ENCODE data around the gene TKFC.
A peak's percentile ranks its signal among the peaks of the same experiment; 100 is the strongest.

TKFC gene

DNA sequence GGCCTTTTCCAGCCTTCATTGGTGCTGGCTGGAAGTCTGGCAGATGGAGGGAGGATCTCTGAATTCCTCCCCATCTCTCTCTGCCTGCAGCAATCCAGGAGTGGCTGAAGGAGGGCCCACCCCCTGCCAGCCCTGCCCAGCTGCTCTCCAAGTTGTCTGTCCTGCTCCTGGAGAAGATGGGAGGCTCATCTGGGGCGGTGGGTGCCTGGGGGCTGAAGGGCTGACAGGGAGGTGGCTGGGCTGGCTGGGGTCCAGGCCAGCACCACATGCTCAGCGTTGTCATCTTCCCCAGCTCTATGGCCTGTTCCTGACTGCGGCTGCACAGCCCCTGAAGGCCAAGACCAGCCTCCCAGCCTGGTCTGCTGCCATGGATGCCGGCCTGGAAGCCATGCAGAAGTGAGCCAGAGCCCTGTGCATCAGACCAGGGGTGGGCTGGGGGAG, 12.2 kb downstream of the TKFC start:
- DNase-seq (ENCODE audit: low spot score), result no peak

DNA sequence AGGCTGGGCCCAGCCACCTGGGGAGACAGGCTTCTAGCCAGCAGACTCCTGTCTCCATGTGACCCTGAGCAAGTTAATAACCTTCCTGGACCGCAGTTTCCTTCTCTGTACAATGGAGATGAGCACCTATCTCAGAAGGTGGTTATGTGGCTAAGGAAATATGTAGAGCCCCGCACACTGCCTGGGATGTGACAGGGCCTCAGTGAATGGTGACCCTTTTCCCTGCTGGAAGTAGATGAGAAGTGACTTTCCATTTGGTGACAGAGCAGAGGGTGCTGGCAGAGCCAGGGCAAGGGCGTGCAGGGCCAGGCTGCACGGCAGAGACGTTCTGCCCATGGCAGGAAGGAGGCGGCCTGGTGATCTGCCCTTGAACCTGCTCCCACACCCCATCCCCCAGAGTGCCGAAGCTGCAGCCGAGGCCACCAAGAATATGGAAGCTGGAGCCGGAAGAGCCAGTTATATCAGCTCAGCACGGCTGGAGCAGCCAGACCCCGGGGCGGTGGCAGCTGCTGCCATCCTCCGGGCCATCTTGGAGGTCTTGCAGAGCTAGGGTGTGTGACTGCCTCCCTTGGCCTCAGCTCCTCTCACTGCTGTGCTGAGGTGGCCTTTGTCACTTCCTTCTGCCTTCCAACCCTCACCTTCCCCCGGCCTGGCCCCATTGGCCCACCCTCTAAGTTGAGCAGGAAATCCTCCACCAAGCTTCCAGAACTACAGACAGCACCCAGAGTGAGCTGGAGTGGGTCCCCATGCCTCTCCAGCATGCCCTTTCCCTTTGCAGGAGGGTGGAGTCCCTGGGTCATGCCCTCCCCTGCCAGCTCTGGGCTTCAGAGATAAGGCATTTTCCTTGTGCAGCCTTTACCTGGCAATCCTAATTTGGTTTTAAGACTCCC, 13.2 kb downstream of the TKFC start:
- DNase-seq (ENCODE audit: low spot score), result no peak

DNA sequence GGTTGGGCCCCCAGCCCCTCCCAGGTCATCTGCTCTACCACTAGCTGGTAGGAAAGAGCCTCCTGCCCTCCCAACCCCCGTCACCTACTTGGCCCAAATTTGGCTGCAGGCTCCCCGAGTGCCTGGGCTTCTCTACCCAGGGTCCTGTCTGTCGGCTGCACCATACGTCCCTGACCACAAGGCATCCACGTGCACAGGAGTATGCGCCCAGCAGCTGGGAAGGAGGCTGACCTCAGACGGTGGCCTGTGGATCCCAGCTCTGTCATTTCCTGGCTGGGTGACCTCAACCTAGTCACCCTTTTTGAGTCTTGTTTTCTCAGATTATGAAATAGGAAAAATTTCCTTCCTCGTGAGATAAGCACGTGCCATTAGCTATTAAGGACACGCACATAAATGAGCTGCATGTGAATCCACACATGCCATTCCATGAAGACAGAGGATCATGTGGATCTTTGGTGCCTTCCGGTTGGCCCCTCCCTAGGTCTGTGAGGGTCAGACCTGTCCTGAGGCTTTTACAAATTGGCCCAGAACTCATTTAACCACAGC, 15.0 kb downstream of the TKFC start:
- no peak for DNase-seq (ENCODE audit: low spot score)

DNA sequence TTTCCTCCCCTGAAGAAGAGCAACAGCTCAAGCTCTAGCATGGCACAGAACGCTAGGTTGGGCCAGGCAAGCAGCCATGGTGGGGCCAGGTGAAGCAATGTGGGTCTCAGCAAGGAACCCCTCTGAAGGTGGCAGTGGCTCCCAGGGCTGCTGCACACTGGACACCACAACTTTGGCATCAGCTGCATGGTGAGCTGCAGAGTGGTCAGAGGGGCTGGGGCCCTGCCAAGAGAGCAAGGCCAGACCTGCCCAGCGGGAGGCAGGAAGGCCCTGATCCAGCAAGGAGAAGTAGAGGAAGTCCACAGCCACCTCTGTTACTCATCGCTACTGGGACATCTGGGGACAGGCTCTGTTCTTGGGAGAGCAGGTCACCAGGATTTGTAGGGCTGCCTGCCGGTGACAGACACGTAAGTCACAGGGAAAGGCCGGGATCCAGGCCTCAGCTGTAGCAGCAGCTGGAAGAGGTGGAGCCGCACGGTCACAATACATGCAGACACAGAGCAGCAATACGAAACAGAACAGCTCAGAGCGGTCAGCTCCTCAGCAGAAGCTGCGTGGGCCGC, 16.2 kb downstream of the TKFC start:
- no peak for DNase-seq (ENCODE audit: low spot score)

DNA sequence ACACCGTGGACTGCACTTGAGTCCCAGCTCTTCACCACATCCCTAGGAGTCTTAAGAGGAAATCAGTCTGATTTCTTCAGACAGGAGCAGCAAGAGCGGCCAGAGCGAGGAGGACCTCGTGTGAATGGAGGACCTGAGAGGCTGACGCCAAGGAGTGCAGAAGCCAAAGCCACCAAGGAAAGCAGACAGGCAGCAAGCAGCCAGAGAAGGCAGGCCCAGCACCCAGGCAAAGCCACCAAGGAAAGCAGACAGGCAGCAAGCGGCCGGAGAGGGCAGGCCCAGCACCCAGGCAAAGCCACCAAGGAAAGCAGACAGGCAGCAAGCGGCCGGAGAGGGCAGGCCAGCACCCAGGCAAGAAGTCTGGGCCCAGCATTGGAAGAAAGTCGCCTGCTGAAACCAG, 16.9 kb downstream of the TKFC start:
- no peak for DNase-seq (ENCODE audit: low spot score)

DNA sequence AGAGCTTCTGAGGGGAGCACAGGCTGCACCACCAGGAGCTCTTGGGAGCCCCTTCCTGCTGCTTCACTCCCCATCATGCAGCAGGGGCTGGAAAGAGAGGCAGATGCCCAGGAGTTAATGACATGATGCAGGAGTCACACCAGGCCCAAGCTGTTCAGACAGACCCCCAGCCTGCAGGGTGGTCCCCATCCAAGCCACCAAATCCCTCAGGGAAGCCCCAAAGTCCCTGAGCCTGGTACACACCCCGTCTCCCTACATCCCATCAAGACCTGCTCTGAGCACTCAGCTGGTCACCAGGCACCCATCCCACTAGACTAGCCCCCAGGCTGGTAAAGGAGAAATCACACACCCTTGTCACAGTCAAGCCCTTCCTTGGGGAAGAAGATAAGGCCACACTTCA, 17.3 kb downstream of the TKFC start:
- DNase-seq (ENCODE audit: low spot score), result no peak

DNA sequence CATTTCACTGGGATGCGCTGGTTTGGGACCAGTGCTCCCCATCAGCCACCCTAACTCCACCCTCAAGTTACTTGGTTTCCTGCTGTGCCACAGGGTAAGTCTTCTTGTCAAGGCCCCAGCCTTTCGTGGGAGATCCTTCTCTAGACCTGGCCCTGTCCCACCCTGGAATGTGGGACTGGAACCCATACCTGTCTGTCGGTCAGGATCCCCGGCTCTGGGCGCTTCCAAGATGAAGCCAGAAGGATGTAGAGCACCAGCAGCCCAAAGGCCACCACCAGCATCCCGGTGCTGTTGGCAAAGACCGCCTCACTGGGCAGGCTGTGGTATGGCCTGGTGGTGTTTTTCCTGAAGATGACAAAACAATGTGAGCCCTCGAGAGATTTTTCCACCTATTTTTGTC, 17.8 kb downstream of the TKFC start:
- no peak for DNase-seq (ENCODE audit: low spot score)

DNA sequence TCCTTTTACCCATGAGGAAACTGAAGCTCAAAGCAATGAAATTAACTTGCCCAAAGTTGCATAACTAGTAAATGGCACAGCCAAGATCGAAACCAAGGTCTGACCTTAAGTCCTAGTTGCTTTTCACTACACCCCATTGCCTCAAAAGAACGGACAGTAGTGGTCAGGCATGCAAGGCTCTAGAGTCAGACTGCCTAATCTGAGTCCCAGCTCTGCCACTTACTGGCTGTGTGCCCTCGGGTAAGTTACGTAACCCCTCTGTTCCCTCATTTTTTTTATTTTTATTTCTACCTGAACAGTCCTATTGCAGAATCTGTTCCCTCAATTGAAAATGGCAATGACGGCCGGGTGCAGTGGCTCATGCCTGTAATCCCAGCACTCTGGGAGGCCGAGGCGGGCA, 19.0 kb downstream of the TKFC start:
- no peak for DNase-seq (ENCODE audit: low spot score)

DNA sequence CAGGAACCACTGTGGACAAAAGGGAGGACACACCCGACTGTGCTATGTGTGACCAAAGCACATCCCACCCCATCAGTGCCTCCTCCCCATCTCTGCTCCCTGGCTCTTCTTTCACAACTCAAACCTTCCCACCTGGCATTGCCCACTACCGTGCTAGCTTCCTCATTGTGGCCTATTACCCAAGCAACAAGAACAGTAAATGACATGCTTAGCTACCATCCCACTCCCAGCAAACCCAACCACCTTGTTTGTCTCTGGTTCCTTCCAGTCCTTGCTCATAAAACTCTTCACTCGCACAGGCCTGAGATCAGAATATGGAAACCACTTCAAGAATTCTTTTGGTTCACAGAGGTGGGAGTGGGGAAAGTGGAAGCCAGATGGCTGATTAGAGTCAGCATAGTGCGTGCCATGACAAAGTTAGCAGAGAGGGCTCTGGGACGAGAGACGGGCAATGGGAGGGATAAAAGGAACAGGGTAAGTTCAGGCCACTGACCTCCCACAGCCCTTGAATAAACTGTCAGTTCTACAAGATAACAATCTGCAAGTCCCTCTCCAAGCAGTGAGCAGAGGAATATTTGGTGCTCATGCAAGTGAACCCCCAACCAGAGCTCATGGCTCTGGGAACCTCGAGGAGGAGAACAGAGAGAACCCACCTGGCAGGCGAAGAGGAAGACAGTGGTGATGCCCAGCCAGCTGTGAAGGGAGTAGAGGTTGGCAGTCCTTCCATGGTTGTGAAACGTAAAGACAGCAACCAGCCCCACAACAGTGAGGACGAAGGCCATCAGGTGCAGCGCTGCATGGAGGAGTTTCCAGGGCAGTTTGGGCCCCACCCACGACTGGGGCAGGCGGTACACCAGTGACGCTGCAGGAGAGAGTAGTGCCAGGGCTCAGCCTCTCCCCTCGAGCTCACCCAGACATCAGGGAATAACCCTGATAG, 20.4 kb downstream of the TKFC start:
- no peak for DNase-seq (ENCODE audit: low spot score)

DNA sequence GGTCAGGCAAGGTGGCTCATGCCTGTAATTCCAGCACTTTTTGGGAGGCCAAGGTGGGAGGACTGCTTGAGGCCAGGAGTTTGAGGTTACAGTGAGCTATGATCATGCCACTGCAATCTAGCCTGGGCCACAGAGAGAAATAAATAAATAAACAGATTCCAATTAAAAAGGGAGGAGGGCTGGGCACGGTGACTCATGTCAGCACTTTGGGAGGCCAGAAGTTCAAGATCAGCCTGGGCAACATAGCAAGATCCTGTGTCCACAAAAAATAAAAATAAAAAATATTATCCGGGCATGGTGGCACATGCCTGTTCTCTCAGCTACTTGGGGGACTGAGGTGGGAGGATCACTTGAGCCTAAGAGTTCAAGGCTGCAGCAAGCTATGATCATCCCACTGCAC, 21.2 kb downstream of the TKFC start:
- no peak for DNase-seq (ENCODE audit: low spot score)

DNA sequence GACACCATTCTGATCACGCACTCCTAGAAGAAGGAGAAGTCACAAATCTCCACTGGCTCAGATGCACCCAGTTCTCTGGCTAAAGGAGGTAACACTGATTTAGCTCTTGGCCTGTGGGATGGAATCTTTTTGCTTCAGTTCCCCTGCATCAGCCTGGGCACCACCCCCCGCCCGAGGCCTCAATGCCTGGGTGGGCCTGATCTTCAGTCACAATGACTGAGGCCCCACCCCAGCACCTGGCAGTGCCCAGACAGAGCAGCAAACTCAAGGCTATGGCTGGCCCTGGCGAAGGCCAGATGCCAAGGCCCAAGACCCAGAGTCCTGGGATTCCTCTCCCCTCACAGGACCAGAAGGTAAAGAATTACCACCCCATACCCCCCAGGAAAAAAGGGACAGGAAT, 23.7 kb downstream of the TKFC start:
- DNase-seq (ENCODE audit: low spot score), result no peak

DNA sequence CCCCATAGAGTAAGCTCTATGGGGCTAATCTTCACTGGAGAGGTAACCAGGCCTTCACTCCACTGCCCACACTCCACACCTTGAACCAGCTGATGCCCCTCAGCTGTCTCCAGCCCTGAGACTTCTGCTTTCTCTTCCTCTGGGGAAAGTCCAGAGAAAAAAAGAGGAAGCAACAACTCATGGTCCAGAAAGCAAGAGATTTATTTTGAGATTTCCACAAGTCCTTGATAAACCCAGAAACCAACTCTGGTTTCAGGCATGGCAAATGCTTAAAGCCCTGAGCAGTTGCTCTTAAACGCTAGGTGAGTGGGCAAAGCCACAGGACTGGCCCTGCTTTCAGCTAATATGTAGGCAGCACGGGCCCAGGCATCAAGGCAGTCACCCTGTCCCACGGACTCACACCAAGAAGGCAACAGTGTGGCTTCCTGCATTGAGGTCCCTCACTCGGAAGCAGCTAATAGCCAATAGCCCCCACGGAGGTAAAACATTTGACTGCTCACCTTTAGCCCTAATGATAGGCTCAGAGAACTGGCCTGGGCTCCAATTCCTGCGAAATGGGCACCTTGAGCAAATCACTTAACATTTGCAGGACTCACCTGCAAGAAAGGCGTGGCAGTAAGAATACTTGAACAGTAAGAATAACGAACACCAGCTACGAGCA, 24.3 kb downstream of the TKFC start:
- no peak for DNase-seq (ENCODE audit: low spot score)

DNA sequence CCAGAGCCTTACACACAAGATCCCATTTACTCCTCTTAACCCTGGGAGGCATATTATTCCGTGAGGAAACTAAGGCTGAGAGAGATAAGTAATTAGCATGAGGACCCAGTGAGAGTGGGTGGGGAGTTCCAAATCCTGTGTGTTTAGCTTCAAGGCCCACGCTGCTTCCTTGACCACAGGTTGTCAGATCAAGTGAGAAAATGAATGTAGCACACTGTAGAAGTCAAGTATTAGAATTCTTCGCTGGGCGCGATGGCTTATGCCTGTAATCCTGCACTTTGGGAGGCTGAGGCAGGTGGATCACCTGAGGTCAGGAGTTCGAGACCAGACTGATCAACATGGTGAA, 24.8 kb downstream of the TKFC start:
- no peak for DNase-seq (ENCODE audit: low spot score)

DNA sequence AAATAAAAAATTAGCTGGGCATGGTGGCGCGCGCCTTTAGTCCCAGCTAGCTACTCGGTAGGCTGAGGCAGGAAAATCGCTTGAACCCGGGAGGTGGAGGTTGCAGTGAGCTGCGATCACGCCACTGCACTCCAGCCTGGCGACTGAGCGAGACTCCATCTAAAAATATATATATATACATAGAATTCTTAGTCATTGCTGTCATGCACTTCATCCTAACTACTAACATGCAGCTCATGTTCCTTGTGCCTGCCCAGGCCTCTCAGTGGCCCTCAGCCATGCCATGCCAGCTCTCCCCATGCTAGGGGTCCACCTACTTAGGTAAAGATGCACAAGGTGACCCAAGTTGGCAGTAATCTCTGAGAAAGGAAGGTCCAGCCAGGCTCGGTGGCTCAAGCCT, 25.5 kb downstream of the TKFC start:
- no peak for DNase-seq (ENCODE audit: low spot score)

DNA sequence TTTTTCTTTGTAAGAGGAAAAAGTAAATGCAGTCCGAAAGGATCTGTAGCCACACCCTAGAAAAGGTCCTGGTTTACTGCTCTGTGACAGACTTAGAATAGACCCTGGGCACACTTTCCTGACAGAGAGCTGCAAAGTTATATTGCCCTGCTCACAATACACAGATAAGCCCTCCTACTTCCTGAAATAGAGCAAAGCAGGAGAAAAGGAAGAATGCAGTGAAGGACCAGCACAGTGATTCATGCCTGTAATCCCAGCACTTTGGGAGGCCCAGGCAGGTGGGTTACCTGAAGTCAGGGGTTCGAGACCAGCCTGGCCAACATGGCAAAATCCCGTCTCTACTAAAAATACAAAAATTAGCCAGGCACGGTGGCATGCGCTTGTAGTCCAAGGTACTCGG, 26.5 kb downstream of the TKFC start:
- no peak for DNase-seq (ENCODE audit: low spot score)

DNA sequence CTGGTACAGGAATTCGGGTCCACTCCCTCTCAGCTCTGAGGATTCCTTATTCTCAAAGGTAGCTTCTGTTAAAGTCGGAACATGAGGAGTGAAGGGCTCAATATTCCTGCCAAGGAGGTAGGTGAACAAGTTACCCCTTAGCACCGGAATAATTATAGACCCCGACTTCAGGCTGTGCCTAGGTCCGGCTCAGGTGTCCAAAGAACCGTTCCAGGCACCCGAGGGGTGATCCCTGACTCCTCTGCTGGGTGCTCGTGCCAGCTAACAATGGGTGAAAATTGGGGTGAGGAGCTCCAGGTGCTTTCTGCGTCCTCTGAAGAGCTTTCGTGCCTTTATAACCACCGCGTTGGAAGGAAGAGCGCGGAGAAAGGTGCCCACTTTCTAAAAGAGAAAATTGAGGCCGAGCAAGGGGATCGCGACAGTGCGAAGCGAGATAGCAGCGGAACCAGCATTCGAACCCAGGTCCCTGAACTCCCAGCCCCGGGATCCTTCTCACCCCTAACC, 28.3 kb downstream of the TKFC start:
- DNase-seq (ENCODE audit: low spot score), result no peak

DNA sequence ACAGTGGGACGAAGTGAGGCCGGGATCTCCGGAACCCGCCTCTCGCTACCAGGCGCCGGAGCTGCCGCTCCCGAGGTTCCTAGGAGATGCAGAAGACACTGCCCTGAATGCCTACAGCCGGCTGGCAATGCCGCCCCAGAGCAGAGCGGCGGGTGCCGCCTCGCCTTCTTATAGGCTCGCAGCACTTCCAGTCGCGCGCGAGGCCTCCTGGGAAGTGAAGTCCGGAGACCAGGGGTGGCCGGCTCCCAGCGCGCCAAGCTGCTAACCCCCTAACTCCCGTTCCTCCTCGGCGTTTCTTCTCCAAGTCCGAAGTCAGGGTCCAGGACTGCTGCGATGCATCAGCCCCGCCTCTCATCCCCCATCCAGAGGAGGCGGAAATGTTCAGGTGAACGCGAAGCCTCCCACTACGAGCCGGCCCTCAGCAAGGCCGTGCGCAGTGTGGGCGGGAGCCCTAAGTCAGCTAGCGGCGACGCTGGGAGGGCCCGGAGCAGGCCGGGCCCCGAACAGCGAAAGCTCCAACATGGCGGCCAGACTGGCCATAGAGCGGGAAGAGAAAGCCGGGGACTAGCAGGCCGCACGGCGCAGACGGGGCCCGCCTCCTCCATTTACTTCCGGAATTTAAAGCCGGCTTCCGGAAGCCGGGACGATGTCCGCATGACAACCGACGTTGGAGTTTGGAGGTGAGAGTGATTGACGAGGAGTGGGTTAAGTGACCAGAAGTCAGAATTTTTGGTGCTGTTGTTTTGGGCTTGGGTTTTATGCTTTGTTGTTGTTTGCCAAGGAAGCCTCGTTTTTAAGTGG, 28.9 kb downstream of the TKFC start, which contains the start of the genes CYB561A3 and TMEM138:
Gene CYB561A3, minus strand, starts transcription at position 142 of the 801 bp plus-strand sequence. CDS start 5,169 bp downstream, outside the sequence.
Gene TMEM138, plus strand, starts transcription at position 634 of the 801 bp plus-strand sequence. CDS start 2,017 bp downstream, outside the sequence.
- peak; percentile 95 for DNase-seq (ENCODE audit: low spot score)

DNA sequence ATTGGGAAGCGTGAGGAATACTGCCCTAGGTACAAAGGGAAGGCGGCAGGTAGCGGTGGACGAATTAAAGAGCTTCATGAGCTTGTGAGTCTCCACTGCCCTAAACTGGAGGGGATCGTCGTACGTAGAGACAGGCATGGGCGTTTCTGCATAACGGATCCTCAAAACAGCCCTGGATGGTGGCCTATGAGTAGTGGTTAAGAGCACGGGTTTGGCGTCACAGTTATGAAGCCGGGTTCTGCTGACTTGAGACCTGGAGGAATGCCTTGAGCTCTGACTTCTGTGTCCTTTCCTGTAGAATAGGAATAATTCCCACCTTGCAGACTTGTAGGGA, 29.5 kb downstream of the TKFC start:
- peak; percentile 48 for DNase-seq (ENCODE audit: low spot score)

DNA sequence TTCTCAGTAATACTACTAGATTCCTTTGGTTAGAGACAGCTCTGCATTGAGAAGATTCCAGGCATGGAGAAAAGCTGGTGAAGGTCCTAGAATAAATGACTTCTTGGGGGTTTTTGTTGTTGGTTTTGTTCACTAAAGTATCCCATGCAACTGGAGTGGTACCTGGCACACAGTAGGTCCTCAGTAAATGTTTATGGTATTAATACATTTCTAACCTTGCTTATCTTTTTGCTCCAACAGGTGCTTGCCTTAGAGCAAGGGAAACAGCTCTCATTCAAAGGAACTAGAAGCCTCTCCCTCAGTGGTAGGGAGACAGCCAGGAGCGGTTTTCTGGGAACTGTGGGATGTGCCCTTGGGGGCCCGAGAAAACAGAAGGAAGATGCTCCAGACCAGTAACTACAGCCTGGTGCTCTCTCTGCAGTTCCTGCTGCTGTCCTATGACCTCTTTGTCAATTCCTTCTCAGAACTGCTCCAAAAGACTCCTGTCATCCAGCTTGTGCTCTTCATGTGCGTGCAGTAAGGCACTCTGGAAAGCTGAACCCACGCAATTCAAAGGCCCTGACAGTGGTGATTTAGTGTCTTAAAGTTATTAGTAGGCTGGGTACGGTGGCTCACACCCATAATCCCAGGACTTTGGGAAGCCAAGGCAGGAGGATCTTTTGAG, 31.1 kb downstream of the TKFC start:
- no peak for DNase-seq (ENCODE audit: low spot score)

DNA sequence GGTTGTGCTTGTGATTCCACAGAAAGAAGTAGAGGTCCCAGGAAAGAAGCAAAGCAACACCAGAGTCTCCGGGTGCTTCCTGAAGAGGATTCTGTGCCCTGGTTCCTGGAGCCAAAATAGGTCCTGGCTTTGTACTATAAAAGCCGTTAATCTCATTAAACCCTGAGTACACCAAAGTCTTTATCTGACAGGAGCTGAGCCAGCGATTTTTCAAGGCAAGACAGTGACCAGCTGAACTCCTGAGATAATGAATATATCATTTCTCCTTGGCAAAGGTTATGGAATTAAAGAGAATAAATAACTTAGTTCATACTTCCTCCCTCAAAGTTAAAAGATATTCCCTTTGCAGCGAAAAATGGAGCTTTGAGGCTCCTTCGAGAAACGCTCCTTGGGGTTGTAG, 34.4 kb downstream of the TKFC start:
- no peak for DNase-seq (ENCODE audit: low spot score)
